ENCODE results near the gene CHN2. TPM values are rescaled to one million over a fixed set of nuclear protein-coding genes. Genes with fewer than 3 reads are reported as not detected.

The CHN2 gene
- total RNA-seq, 1 donor: under 0.01 TPM

GRCh38 chr7:29360633-29361625 lies 166.4 kb downstream of the CHN2 start:
- no peak for DNase-seq (ENCODE audit: low read depth)
- TF ChIP-seq CTCF (IDR thresholded peaks at IDR 0.05; ENCODE audit: insufficient read depth, low read depth, low read length): no peak
- no peak overlapping the region for H3K4me3 ChIP-seq (ENCODE audit: low read depth, low read length)

- no peak for TF ChIP-seq CTCF (IDR thresholded peaks at IDR 0.05; ENCODE audit: insufficient read depth, low read depth, low read length)
- H3K4me3 ChIP-seq (ENCODE audit: low read depth, low read length): no peak overlapping the region
Measured at GRCh38 chr7:29362380-29362779, 167.8 kb downstream of the CHN2 start.

GRCh38 chr7:29363636-29364425 lies 169.3 kb downstream of the CHN2 start:
- DNase-seq (ENCODE audit: low read depth): no peak
- no peak for TF ChIP-seq CTCF (IDR thresholded peaks at IDR 0.05; ENCODE audit: insufficient read depth, low read depth, low read length)

More at GRCh38 chr7:29362380-29362779, 167.8 kb downstream of the CHN2 start:
- no peak for DNase-seq (ENCODE audit: low read depth)

GRCh38 chr7:29364661-29365060 lies 170.1 kb downstream of the CHN2 start:
- no peak overlapping the region for H3K4me3 ChIP-seq (ENCODE audit: low read depth, low read length)
- TF ChIP-seq CTCF (IDR thresholded peaks at IDR 0.05; ENCODE audit: insufficient read depth, low read depth, low read length): no peak
- no peak for DNase-seq (ENCODE audit: low read depth)

More at GRCh38 chr7:29363636-29364425, 169.3 kb downstream of the CHN2 start:
- H3K4me3 ChIP-seq (ENCODE audit: low read depth, low read length): no peak overlapping the region

- TF ChIP-seq CTCF (IDR thresholded peaks at IDR 0.05; ENCODE audit: insufficient read depth, low read depth, low read length): no peak
- no peak for DNase-seq (ENCODE audit: low read depth)
- H3K4me3 ChIP-seq (ENCODE audit: low read depth, low read length): no peak overlapping the region
Measured at GRCh38 chr7:29365423-29365822, 170.8 kb downstream of the CHN2 start.

- TF ChIP-seq CTCF (IDR thresholded peaks at IDR 0.05; ENCODE audit: insufficient read depth, low read depth, low read length): no peak
- H3K4me3 ChIP-seq (ENCODE audit: low read depth, low read length): no peak overlapping the region
- no peak for DNase-seq (ENCODE audit: low read depth)
Measured at GRCh38 chr7:29367784-29368183, 173.2 kb downstream of the CHN2 start.

All from fibroblast of villous mesenchyme (primary cell).